HepG2 (cell line): ENCODE results near the gene NOTO. TPM values are rescaled to one million over a fixed set of nuclear protein-coding genes. Genes with fewer than 3 reads are reported as not detected.

ENCODE experiments used
- ATAC-seq: fragments of 200-7000 bp; cut with Tn5 transposase; 3 replicates; pipeline ENCODE4 v1.9.1; 2020; ENCODE audit warnings: mild to moderate bottlenecking, moderate library complexity
- BruUV-seq: library from RNA; stranded (reverse); fragments of 400-500 nt; replicated peaks from 2 replicates; lab custom pipeline; 2021; lab: Mats Ljungman, UMichigan
- CTCF ChIA-PET: fragments of 300-600 bp; formaldehyde crosslinking; extraction: SDS; loops from one replicate; lab custom pipeline; 2021; ENCODE audit warnings: low total read pairs, inconsistent platforms, low intra/inter-chr PET ratio; lab: Yijun Ruan, JAX
- POLR2A ChIA-PET: fragments of 350-600 bp; sonication (Branson Sonifier 250); formaldehyde crosslinking; loops from one replicate; lab custom pipeline; 2020; ENCODE audit warnings: antibody characterized with exemption, inconsistent platforms; lab: Yijun Ruan, JAX
- DNase-seq: peaks from one replicate; pipeline ENCODE4 v3.0.0-alpha.2; 2015; ENCODE audit warnings: low spot score
- FAIRE-seq: peaks from 3 replicates; lab custom pipeline; 2011; peaks lifted over from hg19 to GRCh38; lab: Jason Lieb, UNC
- H2AFZ ChIP-seq: one replicate; pipeline ENCODE4 v1.6.1; 2011; ENCODE audit warnings: low read length, inconsistent platforms
- H3K27ac ChIP-seq: fragments of 300-600 bp; 3 replicates; pipeline ENCODE4 v1.8.0; 2011; ENCODE audit warnings: mixed run types, mild to moderate bottlenecking, mixed read lengths, low read length, inconsistent platforms; ENCODE audit not compliant: insufficient read depth; ENCODE audit errors: extremely low read length
- H3K27me3 ChIP-seq, 2 experiments: fragments of 200-600 bp in 1 of 2; 2 replicates in 1 of 2; 3 replicates in 1 of 2; pipeline versions ENCODE4 v1.6.0 to v1.8.0; 2011; ENCODE audit warnings: low read length in 2 of 2, mild to moderate bottlenecking in 2 of 2, moderate library complexity in 2 of 2, inconsistent platforms in 1 of 2; ENCODE audit not compliant: insufficient read depth in 2 of 2, control insufficient read depth in 1 of 2
- H3K36me3 ChIP-seq, 2 experiments: fragments of 200-600 bp in 1 of 2; replicated peaks in 1 of 2; 2 replicates in 1 of 2; 3 replicates in 1 of 2; pipeline versions ENCODE4 v1.5.1 to v1.8.0; 2011; ENCODE audit warnings: low read length in 2 of 2, inconsistent platforms in 1 of 2; ENCODE audit not compliant: insufficient read depth in 2 of 2, control insufficient read depth in 1 of 2
- H3K4me1 ChIP-seq: 2 replicates; pipeline ENCODE4 v1.5.1; 2012; ENCODE audit warnings: low read length, inconsistent platforms; ENCODE audit not compliant: insufficient read depth
- H3K4me2 ChIP-seq: 2 replicates; pipeline ENCODE4 v1.6.0; 2011; ENCODE audit warnings: low read depth, low read length, inconsistent platforms
- H3K4me3 ChIP-seq, 3 experiments: fragments of 200-600 bp in 1 of 3; sonication (generic), shearing (Covaris generic) in 1 of 3; replicated peaks in 1 of 3; 2 replicates each; pipeline ENCODE4 v1.5.1; 2011 to 2016; ENCODE audit warnings: low read length in 3 of 3, inconsistent platforms in 2 of 3, low read depth in 2 of 3, mild to moderate bottlenecking in 2 of 3, control low read depth in 1 of 3, mixed read lengths in 1 of 3; ENCODE audit not compliant: insufficient read depth in 1 of 3
- H3K79me2 ChIP-seq: one replicate; pipeline ENCODE4 v1.6.1; 2011; ENCODE audit warnings: low read length, inconsistent platforms; ENCODE audit not compliant: insufficient read depth
- H3K9ac ChIP-seq: 2 replicates; pipeline ENCODE4 v1.6.0; 2011; ENCODE audit warnings: mild to moderate bottlenecking, low read depth, low read length, inconsistent platforms; ENCODE audit not compliant: insufficient read depth
- H3K9me3 ChIP-seq: 2 replicates; pipeline ENCODE4 v1.5.1; 2012; ENCODE audit warnings: mild to moderate bottlenecking, low read length
- H4K20me1 ChIP-seq: 2 replicates; pipeline ENCODE4 v1.6.0; 2011; ENCODE audit warnings: inconsistent platforms, mild to moderate bottlenecking, low read length, moderate library complexity; ENCODE audit not compliant: insufficient read depth
- CTCF ChIP-seq: sonication (generic); formaldehyde crosslinking; IDR thresholded peaks from 2 replicates; pipeline ENCODE4 v1.5.0; 2020; ENCODE audit warnings: mild to moderate bottlenecking, missing genetic modification reagents, moderate library complexity
- KDM3A ChIP-seq: IDR thresholded peaks from 2 replicates; pipeline ENCODE4 v1.6.1; 2018; ENCODE audit warnings: low read depth, missing compliant biosample characterization
- KIAA2018 ChIP-seq: sonication (generic); formaldehyde crosslinking; IDR thresholded peaks from 2 replicates; pipeline ENCODE4 v1.5.0; 2020; ENCODE audit warnings: mild to moderate bottlenecking, missing genetic modification reagents, borderline replicate concordance
- MIXL1 ChIP-seq: IDR thresholded peaks from 2 replicates; pipeline ENCODE4 v1.6.1; 2016
- NONO ChIP-seq, 2 experiments: fragments of 450-650 bp in 1 of 2; sonication (generic) in 1 of 2; formaldehyde crosslinking in 1 of 2; IDR thresholded peaks in 1 of 2; conservative IDR thresholded peaks in 1 of 2; 2 replicates each; pipeline versions ENCODE4 v1.6.1 to v1.8.0; 2017 to 2022; ENCODE audit warnings: mild to moderate bottlenecking in 1 of 2, missing genetic modification reagents in 1 of 2, moderate library complexity in 1 of 2
- TP53 ChIP-seq: sonication (generic); formaldehyde crosslinking; conservative IDR thresholded peaks from 2 replicates; pipeline ENCODE4 v1.4.0; 2020; ENCODE audit warnings: missing genetic modification reagents
- ZIK1 ChIP-seq: sonication (generic); formaldehyde crosslinking; IDR thresholded peaks from 2 replicates; pipeline ENCODE4 v1.5.0; 2020; ENCODE audit warnings: mild to moderate bottlenecking, low read depth, missing genetic modification reagents, borderline replicate concordance
- ZNF777 ChIP-seq: sonication (generic); formaldehyde crosslinking; IDR thresholded peaks from 2 replicates; pipeline ENCODE4 v1.4.0; 2020; ENCODE audit warnings: missing genetic modification reagents
- ZSCAN20 ChIP-seq: sonication (generic); formaldehyde crosslinking; IDR thresholded peaks from 2 replicates; pipeline ENCODE4 v1.4.0; 2020; ENCODE audit warnings: missing genetic modification reagents, mild to moderate bottlenecking, borderline replicate concordance
- ZZZ3 ChIP-seq: sonication (generic); formaldehyde crosslinking; IDR thresholded peaks from 2 replicates; pipeline ENCODE4 v1.4.0; 2020; ENCODE audit warnings: missing genetic modification reagents, mild to moderate bottlenecking, borderline replicate concordance
- whole genome bisulfite sequencing: methylation state at CpG from one replicate; pipeline ENCODE4 v1.1.6; 2017; ENCODE audit warnings: low lambda C conversion rate; 5-methylcytosine and 5-hydroxymethylcytosine counted together
- in situ Hi-C: cut with HindIII; loops from 2 replicates; pipeline ENCODE4 v1.10.0; 2017; ENCODE audit warnings: low pct_unique_long_range_greater_than_20kb; ENCODE audit not compliant: extremely low pct_ligation_motif_present
- intact Hi-C: fragments of 100-400 bp; cut with micrococcal nuclease; formaldehyde crosslinking; loops from one replicate; pipeline ENCODE4 v1.10.0; 2022; ENCODE audit not compliant: unreplicated experiment
- polyA plus RNA-seq, 8 experiments: library from polyadenylated mRNA; depleted of rRNA in 3 of 8; stranded (reverse) in 7 of 8; unstranded in 1 of 8; fragments of >200 nt; fragmentation: Illumina TruSeq in 4 of 8; extraction: Trizol in 4 of 8; gene quantifications; 2 replicates each; pipeline versions ENCODE4 v1.2.1 to v1.2.3, GENCODE V29; 2011 to 2016; ENCODE audit warnings: low read depth in 4 of 8, missing spikeins in 1 of 8, mixed read lengths in 1 of 8; ENCODE audit not compliant: insufficient read depth in 1 of 8
- total RNA-seq, 5 experiments: library from RNA; depleted of rRNA; stranded (reverse); fragments of >200 nt; fragmentation: Illumina TruSeq; extraction: Trizol; gene quantifications; 2 replicates each; pipeline ENCODE4 v1.2.3, GENCODE V29; 2016; ENCODE audit warnings: low read depth in 1 of 5

Gene NOTO
- total and polyA plus RNA-seq, 2 of the 13 experiments (the other 11 are each of a cell fraction or from before 2014, with no cell fraction given): not detected

GRCh38 chr2:73176205-73176880, 26.0 kb upstream of the NOTO start (continued):
- TF ChIP-seq ZNF777 (peak; percentile 19; the same call in 1 of the 2 replicates), ZIK1 (CRISPR knock-in tag) (no peak), TP53 (CRISPR knock-in tag) (no peak), ZZZ3 (CRISPR knock-in tag) (no peak), CTCF (peak; percentile 32), NONO (IDR thresholded peaks at IDR 0.05) (no peak), NONO (CRISPR knock-in tag; conservative IDR thresholded peaks at IDR 0.05) (no peak), MIXL1 (no peak)

GRCh38 chr2:73176881-73177644, 25.3 kb upstream of the NOTO start:
- no peaks in the 10 kb centered on the region for H3K9me3 ChIP-seq
- H2AFZ ChIP-seq: no peak overlapping the region
- no TSS peak for BruUV-seq
- peak overlapping the region; percentile 57 to 77 (median 59) for H3K4me3 ChIP-seq
- H4K20me1 ChIP-seq: no peaks in the 10 kb centered on the region
- peak; percentile 81 for ATAC-seq
- peaks cover 7 to 61% of the 10 kb centered on the region in 2 experiments; a peak in 4 of 5 replicates for H3K27me3 ChIP-seq
- intact Hi-C loops (loop anchor here (1.0 to 5.0 kb wide), 5 partner anchors 35 to 261 kb away; no protein-coding TSS in a partner anchor), in situ Hi-C loops (loop anchor here (5.0 kb wide), 2 partner anchors 35 to 285 kb away; partner anchors contain the start of gene SMYD5)
- no peak overlapping the region for H3K27ac ChIP-seq
- ChIA-PET POLR2A (interaction anchor here (0.5 to 2.6 kb wide), 11 partner anchors 11 to 1324 kb away, joined by 3 to 43 read pairs (median 6); partner anchors contain the start of genes CCT7, PRADC1, SFXN5 and SMYD5), CTCF (interaction anchor here (0.7 to 4.0 kb wide), 12 partner anchors 14 to 289 kb away, joined by 3 to 74 read pairs (median 6); partner anchors contain the start of genes SMYD5 and SPR)
- H3K9ac ChIP-seq: peak overlapping the region; percentile 9; the same call in 1 of the 2 replicates
- peak; percentile 78 for DNase-seq
- H3K4me2 ChIP-seq: peak overlapping the region; percentile 86
- no peaks in the 10 kb centered on the region for H3K36me3 ChIP-seq
- no peak for FAIRE-seq
- WGBS: 3% methylated on average over 53 of the region's 56 CpGs
- no peaks in the 10 kb centered on the region for H3K79me2 ChIP-seq
- peaks cover 48% of the 10 kb centered on the region for H3K4me1 ChIP-seq
- TF ChIP-seq KIAA2018 (no peak), ZSCAN20 (CRISPR knock-in tag) (no peak), KDM3A (CRISPR knock-in tag) (peak; percentile 96)
